Measurements from ENCODE around the gene CDH24.

DNA sequence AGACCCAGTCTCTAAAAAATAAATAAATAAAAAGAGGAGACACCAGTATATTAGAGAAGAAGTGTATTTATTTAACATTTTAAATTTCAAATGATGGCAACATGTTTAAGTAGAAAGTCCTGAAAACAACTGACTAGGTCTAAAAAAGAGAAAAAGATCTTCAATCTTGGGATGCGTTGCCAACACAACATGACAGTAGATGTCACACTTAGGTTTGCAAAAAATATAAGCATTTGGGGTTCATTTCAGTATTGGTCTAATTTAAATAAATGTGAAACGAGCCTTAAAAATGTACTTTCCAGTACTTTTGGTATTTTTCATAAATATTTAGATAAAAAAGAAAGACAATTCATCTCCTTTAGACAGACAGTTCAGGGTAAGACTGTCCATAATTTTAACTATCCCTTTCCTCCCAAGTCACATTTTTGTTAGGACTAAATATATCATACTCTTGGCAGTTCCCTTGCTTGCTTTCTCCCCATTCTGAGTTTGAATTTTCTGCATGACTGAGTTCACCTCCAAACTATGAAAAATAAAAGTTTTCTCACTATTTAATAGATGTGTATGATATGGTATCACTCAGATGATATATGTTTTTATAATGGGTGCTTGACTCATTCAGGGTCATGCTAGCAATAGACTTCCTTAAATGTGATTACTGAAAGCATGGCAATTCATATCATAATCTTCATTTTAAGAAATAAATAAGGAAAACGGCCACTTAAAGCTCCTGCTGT lies 51.7 kb downstream of the CDH24 start:
- no peak for TF ChIP-seq POLR2AphosphoS5 (IDR thresholded peaks at IDR 0.05)
- TF ChIP-seq, protein P1, sequence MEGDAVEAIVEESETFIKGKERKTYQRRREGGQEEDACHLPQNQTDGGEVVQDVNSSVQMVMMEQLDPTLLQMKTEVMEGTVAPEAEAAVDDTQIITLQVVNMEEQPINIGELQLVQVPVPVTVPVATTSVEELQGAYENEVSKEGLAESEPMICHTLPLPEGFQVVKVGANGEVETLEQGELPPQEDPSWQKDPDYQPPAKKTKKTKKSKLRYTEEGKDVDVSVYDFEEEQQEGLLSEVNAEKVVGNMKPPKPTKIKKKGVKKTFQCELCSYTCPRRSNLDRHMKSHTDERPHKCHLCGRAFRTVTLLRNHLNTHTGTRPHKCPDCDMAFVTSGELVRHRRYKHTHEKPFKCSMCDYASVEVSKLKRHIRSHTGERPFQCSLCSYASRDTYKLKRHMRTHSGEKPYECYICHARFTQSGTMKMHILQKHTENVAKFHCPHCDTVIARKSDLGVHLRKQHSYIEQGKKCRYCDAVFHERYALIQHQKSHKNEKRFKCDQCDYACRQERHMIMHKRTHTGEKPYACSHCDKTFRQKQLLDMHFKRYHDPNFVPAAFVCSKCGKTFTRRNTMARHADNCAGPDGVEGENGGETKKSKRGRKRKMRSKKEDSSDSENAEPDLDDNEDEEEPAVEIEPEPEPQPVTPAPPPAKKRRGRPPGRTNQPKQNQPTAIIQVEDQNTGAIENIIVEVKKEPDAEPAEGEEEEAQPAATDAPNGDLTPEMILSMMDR (IDR thresholded peaks at IDR 0.05 in 8 of 11, conservative IDR thresholded peaks at IDR 0.05 in 3 of 11): no peak
- no peak for TF ChIP-seq POLR2A (IDR thresholded peaks at IDR 0.05)

All from spleen (tissue), 7 donors.